Parathyroid adenoma (tissue), 2 donors: ENCODE data around the gene SYT13.

Experiments used
- H2AFZ ChIP-seq: fragments of 300-600 bp; sonication (generic); one replicate; pipeline ENCODE4 v1.7.0; 2017; ENCODE audit warnings: antibody characterized with exemption, mild to moderate bottlenecking
- H3K27ac ChIP-seq: fragments of 300-600 bp; sonication (generic); one replicate; pipeline ENCODE4 v1.7.0; 2017
- H3K27me3 ChIP-seq: fragments of 300-600 bp; sonication (generic); one replicate; pipeline ENCODE4 v1.7.0; 2017; ENCODE audit warnings: low read length; ENCODE audit not compliant: control insufficient read depth, insufficient read depth
- H3K36me3 ChIP-seq: fragments of 300-600 bp; sonication (generic); one replicate; pipeline ENCODE4 v1.7.0; 2017; ENCODE audit warnings: low read length; ENCODE audit not compliant: control insufficient read depth, insufficient read depth
- H3K4me1 ChIP-seq: fragments of 300-600 bp; sonication (generic); one replicate; pipeline ENCODE4 v1.7.0; 2017; ENCODE audit warnings: control low read depth
- H3K4me2 ChIP-seq: fragments of 300-600 bp; sonication (generic); one replicate; pipeline ENCODE4 v1.7.0; 2017; ENCODE audit warnings: low read length
- H3K4me3 ChIP-seq: fragments of 300-600 bp; sonication (generic); one replicate; pipeline ENCODE4 v1.7.0; 2017; ENCODE audit warnings: low read depth, low read length
- H3K79me2 ChIP-seq: fragments of 300-600 bp; sonication (generic); one replicate; pipeline ENCODE4 v1.7.0; 2017; ENCODE audit warnings: control low read depth
- H3K9ac ChIP-seq: fragments of 300-600 bp; sonication (generic); one replicate; pipeline ENCODE4 v1.7.0; 2017; ENCODE audit warnings: mild to moderate bottlenecking
- H3K9me3 ChIP-seq: fragments of 300-600 bp; sonication (generic); one replicate; pipeline ENCODE4 v1.7.0; 2017; ENCODE audit warnings: low read length; ENCODE audit not compliant: control insufficient read depth
- TF ChIP-seq, protein P1 (sequence below): fragments of 300-600 bp; sonication (generic); IDR thresholded peaks from one replicate; pipeline ENCODE4 v1.7.0; 2017; ENCODE audit warnings: antibody characterized with exemption, mild to moderate bottlenecking
- donor health status: primary hyperparathyroidism.

Gene SYT13

DNA sequence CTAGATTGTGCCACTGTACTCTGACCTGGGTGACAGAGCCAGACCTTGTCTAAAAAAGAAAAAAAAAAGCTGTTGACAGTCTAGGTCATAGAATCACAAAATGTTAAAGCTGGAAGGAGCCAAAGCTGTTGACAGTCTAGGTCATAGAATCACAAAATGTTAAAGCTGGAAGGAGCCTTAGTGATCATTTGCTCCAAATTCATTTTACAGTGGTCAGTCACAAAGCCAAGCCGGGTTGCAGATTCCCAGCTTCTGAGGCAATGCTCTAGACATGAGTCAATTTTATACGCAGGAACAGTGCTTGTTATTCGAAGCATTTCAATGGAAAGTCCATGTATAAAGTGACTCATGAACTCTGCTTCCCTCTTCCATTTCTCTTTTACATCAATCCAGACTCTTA is 47.4 kb downstream of the SYT13 start:
- Histone ChIP-seq H3K9me3 (no peaks in the 10 kb centered on the region), H3K4me2 (no peak overlapping the region), H3K27ac (no peak overlapping the region), H3K4me3 (no peak overlapping the region), H3K9ac (no peak overlapping the region), H3K4me1 (no peaks in the 10 kb centered on the region), H3K79me2 (no peaks in the 10 kb centered on the region), H3K27me3 (no peaks in the 10 kb centered on the region), H3K36me3 (no peaks in the 10 kb centered on the region), H2AFZ (no peak overlapping the region)
- TF ChIP-seq, protein P1, sequence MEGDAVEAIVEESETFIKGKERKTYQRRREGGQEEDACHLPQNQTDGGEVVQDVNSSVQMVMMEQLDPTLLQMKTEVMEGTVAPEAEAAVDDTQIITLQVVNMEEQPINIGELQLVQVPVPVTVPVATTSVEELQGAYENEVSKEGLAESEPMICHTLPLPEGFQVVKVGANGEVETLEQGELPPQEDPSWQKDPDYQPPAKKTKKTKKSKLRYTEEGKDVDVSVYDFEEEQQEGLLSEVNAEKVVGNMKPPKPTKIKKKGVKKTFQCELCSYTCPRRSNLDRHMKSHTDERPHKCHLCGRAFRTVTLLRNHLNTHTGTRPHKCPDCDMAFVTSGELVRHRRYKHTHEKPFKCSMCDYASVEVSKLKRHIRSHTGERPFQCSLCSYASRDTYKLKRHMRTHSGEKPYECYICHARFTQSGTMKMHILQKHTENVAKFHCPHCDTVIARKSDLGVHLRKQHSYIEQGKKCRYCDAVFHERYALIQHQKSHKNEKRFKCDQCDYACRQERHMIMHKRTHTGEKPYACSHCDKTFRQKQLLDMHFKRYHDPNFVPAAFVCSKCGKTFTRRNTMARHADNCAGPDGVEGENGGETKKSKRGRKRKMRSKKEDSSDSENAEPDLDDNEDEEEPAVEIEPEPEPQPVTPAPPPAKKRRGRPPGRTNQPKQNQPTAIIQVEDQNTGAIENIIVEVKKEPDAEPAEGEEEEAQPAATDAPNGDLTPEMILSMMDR = no peak

DNA sequence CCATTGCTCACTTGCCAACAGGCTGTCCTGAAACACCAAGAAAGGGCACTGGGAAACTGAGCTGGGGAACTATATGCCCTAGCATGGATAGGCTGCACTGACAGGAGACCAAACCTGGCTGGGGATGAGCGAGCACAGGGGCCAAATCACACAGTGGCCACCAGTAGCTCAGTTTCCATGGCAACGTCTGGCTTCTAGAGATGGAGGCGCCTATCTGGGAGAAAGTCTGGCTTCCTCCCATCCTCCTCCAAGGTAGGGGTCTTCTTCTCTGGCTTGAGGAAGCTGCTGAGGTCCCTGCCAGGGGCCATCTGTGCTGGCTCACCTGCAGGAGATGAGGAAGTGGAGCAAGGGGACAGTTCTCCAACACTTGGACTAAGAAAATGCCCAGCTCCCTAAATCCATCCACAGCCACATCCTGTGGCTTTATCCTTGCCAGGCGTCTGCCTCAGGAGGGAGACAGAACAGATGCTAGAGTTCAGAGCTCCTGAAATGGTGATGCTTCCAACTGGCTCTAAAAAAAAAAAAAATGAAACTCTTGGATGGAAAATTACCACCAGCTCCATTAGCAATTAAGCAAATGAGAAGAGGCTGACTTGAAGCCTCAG is 48.3 kb downstream of the SYT13 start:
- no peak overlapping the region for H3K9ac ChIP-seq
- H3K27ac ChIP-seq = no peak overlapping the region
- no peaks in the 10 kb centered on the region for H3K36me3 ChIP-seq
- no peak overlapping the region for H2AFZ ChIP-seq
- H3K4me1 ChIP-seq = no peaks in the 10 kb centered on the region
- no peaks in the 10 kb centered on the region for H3K27me3 ChIP-seq
- TF ChIP-seq, protein P1 = no peak
- H3K9me3 ChIP-seq = no peaks in the 10 kb centered on the region
- no peak overlapping the region for H3K4me3 ChIP-seq
- no peak overlapping the region for H3K4me2 ChIP-seq
- no peaks in the 10 kb centered on the region for H3K79me2 ChIP-seq

DNA sequence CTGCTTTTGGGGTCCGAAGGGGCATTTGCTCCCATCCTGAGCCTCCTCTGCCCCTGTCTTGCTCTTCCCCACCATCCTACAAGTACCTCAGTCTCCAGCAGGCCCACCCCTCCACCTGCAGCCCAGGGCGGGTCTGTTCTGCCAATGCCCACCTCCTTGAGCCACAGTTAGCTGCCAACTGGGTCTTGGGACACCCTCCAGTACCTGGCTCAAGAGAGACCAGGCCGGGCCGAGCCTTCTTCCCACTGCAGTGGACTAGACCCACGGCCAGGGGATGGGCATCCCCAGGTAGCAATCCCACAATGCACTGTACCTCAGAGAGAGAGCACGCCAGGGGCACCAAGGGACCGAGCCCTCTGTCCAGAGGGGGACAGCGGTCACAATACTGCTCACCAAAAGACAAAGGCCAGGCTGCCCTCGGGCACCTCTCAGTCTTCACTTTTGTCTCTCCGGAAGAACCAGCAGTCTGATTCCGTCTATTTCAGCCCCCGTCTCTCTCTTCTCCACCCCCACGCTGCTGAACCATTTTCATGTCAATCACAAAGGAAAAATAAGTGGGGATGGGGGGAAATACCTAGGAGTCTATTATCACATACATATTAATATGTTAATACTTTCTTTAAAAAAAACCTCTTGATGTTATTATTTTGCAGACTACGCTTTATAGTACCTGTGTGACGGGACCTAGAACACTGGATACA is 51.7 kb downstream of the SYT13 start:
- no peak overlapping the region for H3K9ac ChIP-seq
- H3K27ac ChIP-seq = no peak overlapping the region
- no peak overlapping the region for H3K4me2 ChIP-seq
- no peaks in the 10 kb centered on the region for H3K27me3 ChIP-seq
- TF ChIP-seq, protein P1 = no peak
- H3K79me2 ChIP-seq = no peaks in the 10 kb centered on the region
- H3K36me3 ChIP-seq = no peaks in the 10 kb centered on the region
- no peak overlapping the region for H3K4me3 ChIP-seq
- H3K9me3 ChIP-seq = no peaks in the 10 kb centered on the region
- no peaks in the 10 kb centered on the region for H3K4me1 ChIP-seq
- H2AFZ ChIP-seq = no peak overlapping the region

DNA sequence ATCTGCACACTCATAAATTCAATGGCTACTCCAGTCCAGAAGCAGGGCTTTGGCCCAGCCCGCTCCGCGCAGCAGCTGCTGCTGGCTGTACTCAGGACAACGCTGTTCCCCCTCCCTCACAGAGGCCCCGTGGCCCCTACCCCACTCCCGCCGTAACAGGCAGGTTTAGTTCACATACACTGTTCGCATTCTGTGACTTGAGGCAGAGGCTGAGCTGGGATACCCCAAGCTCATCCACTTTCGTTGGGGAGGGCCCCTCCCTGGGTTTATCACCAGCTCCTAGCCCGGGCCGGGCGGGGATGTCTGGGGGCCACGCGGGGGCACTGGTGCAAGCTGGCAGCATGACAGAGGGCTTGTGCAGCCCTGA is 52.4 kb downstream of the SYT13 start:
- Histone ChIP-seq H3K79me2 (no peaks in the 10 kb centered on the region), H3K9ac (no peak overlapping the region), H3K27ac (no peak overlapping the region), H3K36me3 (no peaks in the 10 kb centered on the region), H3K9me3 (no peaks in the 10 kb centered on the region), H3K27me3 (no peaks in the 10 kb centered on the region), H3K4me1 (no peaks in the 10 kb centered on the region), H3K4me2 (no peak overlapping the region), H3K4me3 (no peak overlapping the region), H2AFZ (no peak overlapping the region)
- TF ChIP-seq, protein P1 = no peak
